Subcutaneous adipose tissue (tissue), 4 donors: Measurements from ENCODE around the gene TNNI3K. TPM values are rescaled to one million over a fixed set of nuclear protein-coding genes. Genes with fewer than 3 reads are reported as not detected.

Experiments
- total RNA-seq, 4 donors: library from RNA; depleted of rRNA; stranded (reverse); fragments of >200 nt; gene quantifications; one replicate each; pipeline ENCODE4 v1.1.0, GENCODE V29; 2016
- TF ChIP-seq, protein P1 (sequence below): fragments of 450-650 bp; IDR thresholded peaks from one replicate; pipeline ENCODE4 v1.5.1; 2016; ENCODE audit warnings: low read depth, mild to moderate bottlenecking, control low read depth, antibody characterized with exemption, moderate library complexity

TNNI3K gene
- total RNA-seq, 4 donors from 2014 or later = 0.98 to 7.0 (median 3.9) TPM; not detected in 1

- TF ChIP-seq, protein P1, sequence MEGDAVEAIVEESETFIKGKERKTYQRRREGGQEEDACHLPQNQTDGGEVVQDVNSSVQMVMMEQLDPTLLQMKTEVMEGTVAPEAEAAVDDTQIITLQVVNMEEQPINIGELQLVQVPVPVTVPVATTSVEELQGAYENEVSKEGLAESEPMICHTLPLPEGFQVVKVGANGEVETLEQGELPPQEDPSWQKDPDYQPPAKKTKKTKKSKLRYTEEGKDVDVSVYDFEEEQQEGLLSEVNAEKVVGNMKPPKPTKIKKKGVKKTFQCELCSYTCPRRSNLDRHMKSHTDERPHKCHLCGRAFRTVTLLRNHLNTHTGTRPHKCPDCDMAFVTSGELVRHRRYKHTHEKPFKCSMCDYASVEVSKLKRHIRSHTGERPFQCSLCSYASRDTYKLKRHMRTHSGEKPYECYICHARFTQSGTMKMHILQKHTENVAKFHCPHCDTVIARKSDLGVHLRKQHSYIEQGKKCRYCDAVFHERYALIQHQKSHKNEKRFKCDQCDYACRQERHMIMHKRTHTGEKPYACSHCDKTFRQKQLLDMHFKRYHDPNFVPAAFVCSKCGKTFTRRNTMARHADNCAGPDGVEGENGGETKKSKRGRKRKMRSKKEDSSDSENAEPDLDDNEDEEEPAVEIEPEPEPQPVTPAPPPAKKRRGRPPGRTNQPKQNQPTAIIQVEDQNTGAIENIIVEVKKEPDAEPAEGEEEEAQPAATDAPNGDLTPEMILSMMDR = no peak
Measured at GRCh38 chr1:74486036-74486435, 250.8 kb downstream of the TNNI3K start.

DNA sequence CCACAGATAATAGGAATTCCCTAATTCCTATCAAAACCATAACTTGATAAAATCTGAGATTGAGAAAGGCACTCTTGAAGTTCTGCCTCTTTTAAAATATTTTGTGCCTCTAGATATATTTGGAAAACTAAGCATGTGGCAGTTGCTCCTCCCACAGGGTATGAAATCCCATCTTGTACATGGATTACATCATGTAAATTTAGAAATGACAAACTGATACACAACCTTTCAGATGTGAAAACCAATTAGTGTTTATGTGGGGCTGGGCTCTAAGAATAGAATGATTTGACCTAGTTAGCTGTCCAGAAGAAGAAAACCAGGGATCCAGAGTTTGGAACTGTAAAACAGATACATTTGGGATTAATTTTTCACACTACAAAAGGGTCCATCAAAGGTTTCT, 261.5 kb downstream of the TNNI3K start:
- TF ChIP-seq, protein P1 = no peak

- TF ChIP-seq, protein P1 = no peak
Measured at GRCh38 chr1:74498901-74499300, 263.7 kb downstream of the TNNI3K start.

DNA sequence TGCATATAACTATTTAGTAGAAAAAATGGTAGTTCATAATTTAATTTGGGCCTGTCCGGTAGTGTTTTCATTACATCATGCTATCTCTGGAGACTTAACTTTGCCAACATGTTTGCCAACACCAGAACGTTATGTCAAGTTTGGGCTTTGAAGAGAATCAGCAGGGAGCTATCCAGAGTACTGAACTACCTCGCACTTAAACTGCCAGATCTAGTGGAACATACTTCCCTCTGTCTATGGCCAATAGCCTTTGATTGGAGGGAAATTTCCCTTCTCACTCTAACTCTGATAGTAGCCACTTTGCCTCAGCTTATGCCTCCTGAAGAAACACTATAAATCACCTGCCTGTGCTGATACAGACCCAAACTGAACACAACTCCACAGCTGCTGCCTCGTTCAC, 267.2 kb downstream of the TNNI3K start:
- TF ChIP-seq, protein P1 = no peak

DNA sequence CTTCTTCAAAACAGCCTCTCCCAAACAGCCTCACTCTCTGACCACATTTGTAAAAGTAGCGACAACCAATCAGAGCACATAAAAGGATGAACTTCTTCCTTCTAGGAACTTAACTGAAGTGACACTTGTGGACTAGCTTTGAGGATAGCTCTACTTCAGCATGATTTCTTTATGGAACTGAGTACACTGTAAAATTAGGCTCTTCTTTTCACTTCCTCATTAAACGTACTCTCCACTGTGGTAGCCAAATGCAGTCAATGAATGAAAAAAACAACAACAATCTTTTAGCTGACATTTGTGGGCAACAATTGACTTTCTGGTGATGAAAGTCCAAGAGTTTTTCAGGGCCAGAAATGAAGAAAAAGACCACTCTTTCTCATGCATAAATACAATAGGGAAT, 267.7 kb downstream of the TNNI3K start:
- TF ChIP-seq, protein P1 = no peak

GRCh38 chr1:74504125-74504932, 269.1 kb downstream of the TNNI3K start:
- TF ChIP-seq, protein P1 = no peak

DNA sequence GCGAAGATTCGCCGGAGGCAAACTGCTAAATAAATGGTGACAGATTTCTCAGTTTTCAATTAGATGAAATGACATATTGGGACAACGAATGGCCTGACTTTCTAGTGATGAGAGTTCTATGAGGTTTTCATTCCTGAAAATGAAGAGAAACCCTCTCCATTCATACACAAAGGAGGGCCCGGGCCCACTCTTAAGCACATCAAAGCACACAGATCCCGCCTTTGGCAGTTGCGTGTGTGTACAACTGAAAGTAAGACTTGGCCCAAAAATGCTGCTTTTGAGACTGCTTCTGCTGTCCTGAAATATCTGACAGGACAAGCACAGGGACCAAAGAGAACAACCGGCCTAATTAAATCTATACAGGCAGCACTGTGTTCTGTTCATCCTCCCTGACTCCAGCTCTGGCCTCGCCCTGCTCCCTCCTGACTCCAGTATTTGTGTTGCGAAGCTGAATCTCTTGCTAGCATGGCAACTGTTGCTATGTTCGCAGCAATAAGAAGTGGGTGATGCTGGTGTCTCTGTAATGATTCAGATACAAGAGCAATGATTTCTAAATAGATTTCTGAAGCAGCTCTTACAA, 269.8 kb downstream of the TNNI3K start:
- TF ChIP-seq, protein P1 = no peak
